Activated CD4-positive, alpha-beta T cell treated with anti-CD3 and anti-CD28 coated beads, Interleukin-2, amount 10 ng/mL, durations not matched to agents 7 days and 5 days (primary cell): ENCODE results near the gene DRD3. TPM values are rescaled to one million over a fixed set of nuclear protein-coding genes. Genes with fewer than 3 reads are reported as not detected.

ENCODE experiments used
- CTCF ChIA-PET: fragments of 350-600 bp; sonication (Branson Sonifier 250); formaldehyde crosslinking; loops from one replicate; lab custom pipeline; 2021; ENCODE audit warnings: antibody characterized with exemption; lab: Charles Lee
- POLR2A ChIA-PET: fragments of 350-600 bp; sonication (Branson Sonifier 250); formaldehyde crosslinking; loops from one replicate; lab custom pipeline; 2021; ENCODE audit warnings: antibody characterized with exemption; lab: Charles Lee
- DNase-seq: peaks from one replicate; pipeline ENCODE4 v3.0.0-alpha.2; 2020
- H3K27ac Mint-ChIP-seq: one replicate; pipeline ENCODE4 v1.8.0; 2021; ENCODE audit warnings: mild to moderate bottlenecking, moderate library complexity, mixed read lengths
- H3K27me3 Mint-ChIP-seq: one replicate; pipeline ENCODE4 v1.8.0; 2021; ENCODE audit warnings: mixed read lengths
- H3K36me3 Mint-ChIP-seq: one replicate; pipeline ENCODE4 v1.8.0; 2021; ENCODE audit warnings: low read depth, mixed read lengths
- H3K4me1 Mint-ChIP-seq: one replicate; pipeline ENCODE4 v1.8.0; 2021; ENCODE audit warnings: mixed read lengths
- H3K4me3 Mint-ChIP-seq: one replicate; pipeline ENCODE4 v1.8.0; 2021; ENCODE audit warnings: mild to moderate bottlenecking, moderate library complexity, mixed read lengths
- H3K9me3 Mint-ChIP-seq: one replicate; pipeline ENCODE4 v1.8.0; 2021; ENCODE audit warnings: mixed read lengths
- total RNA-seq, 2 experiments: library from RNA; stranded (reverse); gene quantifications; one replicate each; pipeline ENCODE4 v1.2.3, GENCODE V29; 2021

DRD3 gene
- total RNA-seq, 2 experiments from 2014 or later: not detected

DNA sequence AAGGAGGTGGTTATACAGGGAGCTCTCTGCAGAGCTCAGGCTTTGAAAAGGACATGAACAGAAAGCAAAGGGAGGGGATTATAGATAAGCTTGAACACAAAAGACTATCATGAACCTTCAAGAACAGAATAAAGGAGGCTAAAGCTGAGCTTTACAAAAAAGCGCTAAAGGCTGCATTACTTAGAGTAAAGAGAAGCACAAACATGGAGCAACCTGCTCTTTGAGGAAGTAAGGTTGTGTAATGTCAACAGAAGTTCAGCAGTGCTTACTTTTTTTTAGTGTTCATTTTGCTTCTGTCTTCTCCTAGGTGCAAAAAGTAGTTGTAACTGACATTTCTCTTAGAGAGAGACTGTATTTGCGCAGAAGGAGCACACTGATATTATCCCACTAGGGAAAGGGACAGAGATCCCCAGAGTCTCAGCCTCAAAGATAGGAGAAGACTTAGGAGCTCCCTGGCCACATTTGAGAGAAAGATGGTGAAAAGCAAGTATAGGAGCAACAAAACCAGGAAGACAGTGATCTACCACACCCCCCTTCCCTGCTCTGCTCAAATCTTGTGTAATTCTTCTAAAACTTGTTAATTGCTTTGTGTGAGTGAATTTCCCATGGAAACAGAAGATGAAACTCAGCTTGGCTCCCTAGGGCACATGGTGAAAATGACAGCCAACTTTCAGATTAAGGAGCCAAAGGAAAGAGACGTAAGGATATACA, 67.6 kb downstream of the DRD3 start:
- Mint-ChIP-seq H3K36me3 (no peaks in the 10 kb centered on the region), H3K27ac (no peak overlapping the region), H3K4me3 (no peak overlapping the region), H3K4me1 (no peaks in the 10 kb centered on the region), H3K27me3 (peaks cover 14% of the 10 kb centered on the region), H3K9me3 (no peaks in the 10 kb centered on the region)
- ChIA-PET CTCF (interaction anchor here (0.5 kb wide), 1 partner anchor 273 kb away, joined by 3 read pairs; no protein-coding TSS in a partner anchor), POLR2A (no interaction called here)
- DNase-seq: no peak

DNA sequence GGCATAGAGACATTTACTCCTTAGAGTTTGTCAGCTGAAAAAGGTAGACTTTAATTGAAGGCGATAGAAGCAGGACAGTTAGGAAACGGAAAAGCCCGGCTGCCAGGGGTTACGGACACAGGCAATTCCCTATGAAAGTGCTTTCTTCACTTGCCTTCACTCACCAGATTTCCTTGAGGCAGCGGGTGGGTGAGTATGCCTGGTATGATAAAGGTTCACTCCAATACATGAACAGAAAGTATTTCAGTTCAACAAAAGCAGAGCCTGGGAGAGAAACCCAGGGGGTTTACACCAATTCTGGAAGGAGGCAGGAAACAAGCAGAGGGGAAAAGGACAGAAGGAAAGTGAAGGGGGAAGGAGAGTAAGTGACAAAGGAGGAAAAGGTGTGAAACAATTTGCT, 68.4 kb downstream of the DRD3 start:
- ChIA-PET CTCF (interaction anchor here (0.5 kb wide), 1 partner anchor 274 kb away, joined by 3 read pairs; no protein-coding TSS in a partner anchor), POLR2A (no interaction called here)
- H3K27me3 Mint-ChIP-seq: peaks cover 14% of the 10 kb centered on the region

GRCh38 chr3:114108137-114108536, 70.7 kb downstream of the DRD3 start:
- no peak for DNase-seq
- Mint-ChIP-seq H3K27ac (no peak overlapping the region), H3K27me3 (peaks cover 14% of the 10 kb centered on the region), H3K36me3 (no peaks in the 10 kb centered on the region), H3K4me1 (no peaks in the 10 kb centered on the region), H3K4me3 (no peak overlapping the region), H3K9me3 (no peaks in the 10 kb centered on the region)
- ChIA-PET POLR2A (no interaction called here), CTCF (no interaction called here)

More for the DNA sequence above, 68.4 kb downstream of the DRD3 start:
- Mint-ChIP-seq H3K36me3 (no peaks in the 10 kb centered on the region), H3K9me3 (no peaks in the 10 kb centered on the region), H3K4me1 (no peaks in the 10 kb centered on the region), H3K27ac (no peak overlapping the region), H3K4me3 (no peak overlapping the region)
- no peak for DNase-seq

- ChIA-PET POLR2A (no interaction called here), CTCF (interaction anchor here (0.6 to 1.4 kb wide), 2 partner anchors 8 to 695 kb away, joined by 4 to 6 read pairs; no protein-coding TSS in a partner anchor)
- no peaks in the 10 kb centered on the region for H3K9me3 Mint-ChIP-seq
- H3K4me1 Mint-ChIP-seq: no peaks in the 10 kb centered on the region
- no peak overlapping the region for H3K27ac Mint-ChIP-seq
- H3K36me3 Mint-ChIP-seq: no peaks in the 10 kb centered on the region
- no peak overlapping the region for H3K4me3 Mint-ChIP-seq
- H3K27me3 Mint-ChIP-seq: peaks cover 4% of the 10 kb centered on the region
- no peak for DNase-seq
Observed at GRCh38 chr3:114104414-114104813, 74.4 kb downstream of the DRD3 start.

GRCh38 chr3:114103858-114104257, 75.0 kb downstream of the DRD3 start:
- Mint-ChIP-seq H3K4me1 (no peaks in the 10 kb centered on the region), H3K27ac (no peak overlapping the region), H3K4me3 (no peak overlapping the region), H3K27me3 (peaks cover 2% of the 10 kb centered on the region), H3K9me3 (no peaks in the 10 kb centered on the region), H3K36me3 (no peaks in the 10 kb centered on the region)
- DNase-seq: no peak
- ChIA-PET CTCF (no interaction called here), POLR2A (no interaction called here)

DNA sequence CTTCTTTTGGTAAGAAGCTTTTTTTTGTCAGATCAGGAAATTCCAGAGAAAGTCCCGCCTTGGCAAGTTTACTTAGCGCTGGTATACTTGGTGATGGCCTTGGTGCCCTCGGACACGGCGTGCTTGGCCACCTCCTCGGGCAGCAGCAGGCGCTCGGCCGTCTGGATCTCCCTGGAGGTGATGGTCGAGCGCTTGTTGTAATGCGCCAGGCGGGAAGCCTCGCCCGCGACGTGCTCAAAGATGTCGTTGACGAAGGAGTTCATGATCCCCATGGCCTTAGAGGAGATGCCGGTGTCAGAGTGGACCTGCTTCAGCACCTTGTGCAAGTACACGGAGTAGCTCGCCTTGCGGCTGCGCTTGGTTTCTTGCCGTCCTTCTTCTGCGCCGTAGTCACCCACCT, 75.7 kb downstream of the DRD3 start:
- Mint-ChIP-seq H3K4me1 (no peaks in the 10 kb centered on the region), H3K27me3 (peaks cover 2% of the 10 kb centered on the region), H3K4me3 (no peak overlapping the region), H3K27ac (no peak overlapping the region), H3K9me3 (no peaks in the 10 kb centered on the region), H3K36me3 (no peaks in the 10 kb centered on the region)
- ChIA-PET POLR2A (no interaction called here), CTCF (no interaction called here)
- DNase-seq: no peak

- Mint-ChIP-seq H3K27ac (no peak overlapping the region), H3K36me3 (no peaks in the 10 kb centered on the region), H3K9me3 (no peaks in the 10 kb centered on the region), H3K4me3 (no peak overlapping the region), H3K27me3 (peaks cover 2% of the 10 kb centered on the region), H3K4me1 (no peaks in the 10 kb centered on the region)
- DNase-seq: no peak
- CTCF ChIA-PET: no interaction called here
- POLR2A ChIA-PET: no interaction called here
Observed at GRCh38 chr3:114101101-114101500, 77.8 kb downstream of the DRD3 start.

DNA sequence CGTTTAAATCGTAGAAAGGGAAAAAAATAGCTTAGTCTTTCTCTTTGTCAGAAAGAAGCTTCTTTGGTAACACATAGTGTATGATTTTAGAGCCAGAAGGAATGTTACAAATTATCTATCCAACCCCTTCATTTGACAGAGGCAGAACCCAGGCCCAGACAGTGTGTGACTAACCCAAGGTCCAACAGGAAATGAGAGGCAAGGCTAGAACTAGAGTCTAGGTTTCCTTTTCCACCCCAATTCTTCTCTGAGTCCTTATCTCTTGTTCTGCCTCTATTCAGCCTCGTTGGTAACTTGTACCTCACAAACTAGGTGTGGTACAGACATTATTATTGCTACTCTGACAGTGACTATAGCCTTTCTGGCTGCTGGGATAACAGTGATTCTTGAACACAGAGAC, 83.1 kb downstream of the DRD3 start:
- POLR2A ChIA-PET: no interaction called here
- Mint-ChIP-seq H3K4me1 (peaks cover 2% of the 10 kb centered on the region), H3K4me3 (no peak overlapping the region), H3K27ac (no peak overlapping the region), H3K36me3 (no peaks in the 10 kb centered on the region), H3K27me3 (peaks cover 14% of the 10 kb centered on the region), H3K9me3 (no peaks in the 10 kb centered on the region)
- DNase-seq: no peak
- CTCF ChIA-PET: interaction anchor here (0.9 kb wide), 1 partner anchor 18 kb away, joined by 3 read pairs; no protein-coding TSS in a partner anchor

DNA sequence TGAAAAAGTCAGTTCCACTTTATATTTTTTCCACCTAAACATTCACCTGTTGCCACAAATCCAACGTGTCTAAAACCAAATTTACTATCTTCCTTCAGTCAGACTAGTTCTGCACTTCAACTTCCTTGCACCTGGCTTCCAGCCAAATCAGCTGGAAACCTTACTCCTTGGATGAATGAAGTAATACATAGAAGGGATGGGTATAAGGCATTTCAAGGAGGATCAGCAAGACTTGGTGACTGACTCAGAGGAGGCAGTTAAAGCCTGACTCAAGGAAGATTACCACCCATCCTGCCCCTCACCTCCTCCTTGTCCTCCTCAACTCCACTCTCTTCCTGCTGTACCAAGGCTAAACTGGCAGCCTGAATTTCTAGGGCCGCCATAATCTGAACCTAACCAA, 85.3 kb downstream of the DRD3 start:
- DNase-seq: no peak
- H3K9me3 Mint-ChIP-seq: no peaks in the 10 kb centered on the region
- peaks cover 2% of the 10 kb centered on the region for H3K4me1 Mint-ChIP-seq
- H3K4me3 Mint-ChIP-seq: no peak overlapping the region
- no peak overlapping the region for H3K27ac Mint-ChIP-seq
- CTCF ChIA-PET: no interaction called here
- peaks cover 13% of the 10 kb centered on the region for H3K27me3 Mint-ChIP-seq
- POLR2A ChIA-PET: no interaction called here
- H3K36me3 Mint-ChIP-seq: no peaks in the 10 kb centered on the region

- H3K9me3 Mint-ChIP-seq: no peaks in the 10 kb centered on the region
- no peak overlapping the region for H3K27ac Mint-ChIP-seq
- POLR2A ChIA-PET: no interaction called here
- H3K27me3 Mint-ChIP-seq: peaks cover 13% of the 10 kb centered on the region
- CTCF ChIA-PET: no interaction called here
- H3K4me1 Mint-ChIP-seq: peaks cover 2% of the 10 kb centered on the region
- no peak overlapping the region for H3K4me3 Mint-ChIP-seq
- H3K36me3 Mint-ChIP-seq: peaks cover under 1% of the 10 kb centered on the region
- no peak for DNase-seq
Observed at GRCh38 chr3:114093016-114093380, 85.9 kb downstream of the DRD3 start.

DNA sequence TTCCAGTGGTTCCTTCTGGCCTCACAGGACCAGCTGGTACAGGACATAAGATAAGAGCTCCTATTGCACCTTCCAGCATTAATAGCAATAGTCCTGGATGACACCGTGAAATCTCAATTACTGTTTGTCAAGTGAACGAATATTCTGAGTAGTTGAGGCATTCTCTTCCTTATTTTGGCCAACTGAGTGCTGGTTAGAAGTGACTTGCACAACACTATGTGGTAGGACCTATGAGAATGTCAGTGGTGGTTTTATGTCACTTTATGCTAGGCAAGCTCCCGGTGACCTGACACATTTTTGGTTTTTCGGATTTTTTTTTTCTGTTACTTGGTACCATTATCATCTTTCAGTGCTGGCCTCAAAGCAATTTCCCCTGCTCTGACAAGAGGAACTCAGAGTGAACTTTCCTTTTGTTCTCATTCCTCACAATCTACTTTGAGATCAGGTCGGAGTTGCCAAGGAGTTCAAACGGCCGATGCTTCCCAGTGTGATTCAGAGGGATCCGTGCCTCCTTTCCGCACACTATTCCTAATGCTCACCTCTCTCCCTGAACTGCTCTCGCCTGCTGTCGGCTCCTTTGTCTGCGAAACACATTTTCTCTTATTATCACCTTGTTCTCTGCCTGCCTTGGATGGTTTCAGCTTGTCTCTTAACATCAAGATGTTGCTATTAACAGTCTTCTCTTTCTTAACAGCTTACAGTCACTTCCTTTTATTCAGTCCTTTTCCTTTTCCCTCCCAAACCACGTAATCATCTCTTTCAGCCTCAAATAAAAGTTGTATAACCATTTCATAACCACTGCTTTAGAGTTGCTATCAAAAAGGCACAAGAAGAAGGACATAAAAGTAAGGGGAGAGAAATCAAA, 86.5 kb downstream of the DRD3 start:
- H3K27me3 Mint-ChIP-seq: peaks cover 13% of the 10 kb centered on the region

DNA sequence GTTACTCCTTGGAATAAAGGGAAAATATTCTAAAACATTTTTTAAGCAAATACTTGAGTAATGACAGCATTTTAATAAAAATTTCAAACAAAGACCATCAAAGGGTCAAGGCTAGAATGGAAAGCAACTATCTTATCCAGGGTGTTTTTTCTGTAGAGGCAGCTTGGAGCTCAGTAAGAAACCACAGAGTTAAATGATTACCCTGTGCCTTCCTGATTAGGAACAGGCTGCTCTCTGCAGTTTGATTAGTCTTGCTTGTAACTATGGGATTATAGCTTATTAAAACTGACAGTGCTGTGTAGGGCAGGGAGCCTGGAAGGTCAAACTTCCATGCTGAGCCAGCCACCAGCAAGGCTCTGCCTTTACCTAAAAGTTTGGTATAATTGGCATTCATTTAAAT, 89.2 kb downstream of the DRD3 start:
- Mint-ChIP-seq H3K9me3 (no peaks in the 10 kb centered on the region), H3K27me3 (peaks cover 13% of the 10 kb centered on the region), H3K4me3 (no peak overlapping the region), H3K36me3 (peaks cover 26% of the 10 kb centered on the region), H3K27ac (no peak overlapping the region), H3K4me1 (peaks cover 2% of the 10 kb centered on the region)
- DNase-seq: no peak
- POLR2A ChIA-PET: no interaction called here
- CTCF ChIA-PET: no interaction called here

More for the DNA sequence above, 86.5 kb downstream of the DRD3 start:
- H3K36me3 Mint-ChIP-seq: peaks cover 7% of the 10 kb centered on the region
- H3K9me3 Mint-ChIP-seq: no peaks in the 10 kb centered on the region
- H3K27ac Mint-ChIP-seq: no peak overlapping the region
- POLR2A ChIA-PET: no interaction called here
- DNase-seq: no peak
- H3K4me1 Mint-ChIP-seq: peaks cover 2% of the 10 kb centered on the region
- CTCF ChIA-PET: interaction anchor here (0.7 to 1.0 kb wide), 2 partner anchors 326 to 568 kb away, joined by 3 read pairs; no protein-coding TSS in a partner anchor
- no peak overlapping the region for H3K4me3 Mint-ChIP-seq

DNA sequence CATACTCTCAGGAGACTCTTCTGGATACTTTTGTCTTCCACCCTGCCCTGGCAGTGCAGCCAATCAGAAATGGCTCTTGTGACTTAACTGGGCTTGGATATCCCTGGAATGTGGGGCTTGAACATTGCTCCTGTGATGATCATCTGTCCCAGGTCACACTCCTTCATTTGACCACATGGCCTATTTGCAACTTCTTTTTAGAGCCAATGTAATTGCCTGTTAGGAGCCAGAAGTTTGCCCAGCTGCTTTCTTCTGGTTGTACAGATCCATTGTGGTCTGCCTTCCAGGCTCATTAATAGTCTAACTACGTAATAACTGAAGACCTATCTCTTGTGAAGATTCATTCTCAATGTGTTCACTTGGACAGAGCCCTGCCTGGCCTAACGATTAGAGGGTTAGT, 92.5 kb downstream of the DRD3 start:
- Mint-ChIP-seq H3K4me3 (no peak overlapping the region), H3K9me3 (no peaks in the 10 kb centered on the region), H3K27ac (no peak overlapping the region), H3K4me1 (no peaks in the 10 kb centered on the region), H3K36me3 (peaks cover 48% of the 10 kb centered on the region), H3K27me3 (no peaks in the 10 kb centered on the region)
- CTCF ChIA-PET: no interaction called here
- POLR2A ChIA-PET: no interaction called here
- DNase-seq: no peak
